ENCODE measurements around the gene PAPPA2.

- no peak for TF ChIP-seq CTCF (IDR thresholded peaks at IDR 0.05; ENCODE audit: insufficient read depth, low read length, poor library complexity, severe bottlenecking)
- TF ChIP-seq EZH2phosphoT487 (conservative IDR thresholded peaks at IDR 0.05; ENCODE audit: low read length): no peak
Observed at GRCh38 chr1:176843352-176844297, 380.6 kb downstream of the PAPPA2 start.
